ENCODE measurements around the gene NAA11. TPM values are rescaled to one million over a fixed set of nuclear protein-coding genes. Genes with fewer than 3 reads are reported as not detected.
"Not testable (repeated sequence)": the region's sequence is repeated elsewhere in the genome, so short reads cannot be mapped to it uniquely, and the experiment has no call there.

Gene NAA11
- polyA plus RNA-seq, 1 experiment = not detected

GRCh38 chr4:79288185-79288584 is 37.7 kb downstream of the NAA11 start:
- ChIA-PET CTCF (no interaction called here), POLR2A (no interaction called here)
- no peak for TF ChIP-seq CTCF (IDR thresholded peaks at IDR 0.05; ENCODE audit: insufficient read depth, low read depth, low read length)
- Histone ChIP-seq H3K27me3 (ENCODE audit: control insufficient read depth, insufficient read depth, low read length) (no peaks in the 10 kb centered on the region), H3K4me3 (ENCODE audit: low read depth, low read length) (no peak overlapping the region), H3K36me3 (ENCODE audit: control insufficient read depth, insufficient read depth, low read length) (no peaks in the 10 kb centered on the region)
- DNase-seq (ENCODE audit: low read depth) = no peak

GRCh38 chr4:79287718-79288117 is 38.1 kb downstream of the NAA11 start:
- CTCF ChIA-PET = no interaction called here
- no peak for DNase-seq (ENCODE audit: low read depth)
- H3K27me3 ChIP-seq (ENCODE audit: control insufficient read depth, insufficient read depth, low read length) = no peaks in the 10 kb centered on the region
- H3K36me3 ChIP-seq (ENCODE audit: control insufficient read depth, insufficient read depth, low read length) = no peaks in the 10 kb centered on the region
- no peak for TF ChIP-seq CTCF (IDR thresholded peaks at IDR 0.05; ENCODE audit: insufficient read depth, low read depth, low read length)
- POLR2A ChIA-PET = no interaction called here
- H3K4me3 ChIP-seq (ENCODE audit: low read depth, low read length) = no peak overlapping the region

- Histone ChIP-seq H3K27me3 (ENCODE audit: control insufficient read depth, insufficient read depth, low read length) (no peaks in the 10 kb centered on the region), H3K36me3 (ENCODE audit: control insufficient read depth, insufficient read depth, low read length) (no peaks in the 10 kb centered on the region), H3K4me3 (ENCODE audit: low read depth, low read length) (no peak overlapping the region)
- TF ChIP-seq CTCF (IDR thresholded peaks at IDR 0.05; ENCODE audit: insufficient read depth, low read depth, low read length) = no peak
- ChIA-PET POLR2A (no interaction called here), CTCF (no interaction called here)
- DNase-seq (ENCODE audit: low read depth) = no peak
Observed at GRCh38 chr4:79287076-79287475, 38.8 kb downstream of the NAA11 start.

DNA sequence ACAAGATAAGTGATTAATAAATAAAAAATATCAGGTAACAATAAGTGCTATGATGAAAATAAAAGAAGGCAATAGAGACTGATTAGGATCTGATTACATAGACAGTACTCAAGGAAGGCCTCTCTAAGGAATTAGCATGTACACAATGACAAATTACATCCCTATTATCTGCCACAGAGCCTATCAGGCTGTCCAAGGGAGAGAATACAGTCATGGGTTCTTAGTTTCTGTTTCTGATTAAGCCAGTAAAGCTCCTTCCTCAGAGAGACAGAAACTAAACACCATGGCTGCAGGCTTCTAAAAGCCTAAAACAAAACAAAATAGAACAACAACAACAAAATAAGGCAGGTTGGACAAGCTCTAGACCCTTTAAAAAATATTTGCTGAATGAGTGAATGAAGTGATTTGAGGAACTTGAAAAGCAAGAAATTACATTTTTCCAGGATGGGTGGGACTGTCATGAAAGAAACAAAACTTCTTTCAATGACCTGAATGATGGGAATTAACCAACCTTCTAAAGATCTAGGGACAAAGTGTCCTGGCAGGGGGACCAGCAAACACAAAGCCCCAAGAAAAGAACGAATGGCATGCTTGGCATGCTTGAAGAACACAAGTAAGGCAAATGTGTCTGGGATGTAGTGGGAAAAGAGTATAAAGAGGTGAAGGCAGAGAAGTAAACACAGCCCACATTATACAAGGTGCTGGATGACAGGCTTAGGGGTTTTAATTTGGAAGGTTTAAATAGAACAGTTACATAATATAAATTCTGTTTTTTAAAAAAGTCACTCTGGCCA is 44.1 kb downstream of the NAA11 start:
- Histone ChIP-seq H3K27me3 (ENCODE audit: control insufficient read depth, insufficient read depth, low read length) (no peaks in the 10 kb centered on the region), H3K36me3 (ENCODE audit: control insufficient read depth, insufficient read depth, low read length) (no peaks in the 10 kb centered on the region), H3K4me3 (ENCODE audit: low read depth, low read length) (no peak overlapping the region)
- DNase-seq (ENCODE audit: low read depth) = no peak
- ChIA-PET POLR2A (no interaction called here), CTCF (no interaction called here)
- TF ChIP-seq CTCF (IDR thresholded peaks at IDR 0.05; ENCODE audit: insufficient read depth, low read depth, low read length) = no peak

DNA sequence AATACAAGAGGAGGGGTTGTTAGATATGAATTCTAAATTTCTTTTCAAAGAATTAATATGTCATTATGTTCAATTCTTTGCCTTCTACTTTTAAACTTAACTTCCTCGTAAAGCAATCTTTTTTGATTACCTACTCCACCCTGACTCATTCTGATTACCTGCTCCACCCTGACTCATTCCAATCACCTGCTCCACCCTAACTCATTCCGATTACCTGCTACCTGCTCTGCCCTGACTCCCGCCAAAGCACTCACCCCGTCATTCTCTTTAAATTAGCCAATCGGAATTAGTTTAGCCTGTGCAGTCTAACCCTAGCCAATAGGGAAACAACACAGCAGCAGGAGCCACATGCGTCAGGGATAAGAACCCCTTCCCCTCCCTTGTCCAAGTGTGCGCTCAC is 48.4 kb downstream of the NAA11 start:
- POLR2A ChIA-PET, CTCF ChIA-PET: not testable (repeated sequence)

DNA sequence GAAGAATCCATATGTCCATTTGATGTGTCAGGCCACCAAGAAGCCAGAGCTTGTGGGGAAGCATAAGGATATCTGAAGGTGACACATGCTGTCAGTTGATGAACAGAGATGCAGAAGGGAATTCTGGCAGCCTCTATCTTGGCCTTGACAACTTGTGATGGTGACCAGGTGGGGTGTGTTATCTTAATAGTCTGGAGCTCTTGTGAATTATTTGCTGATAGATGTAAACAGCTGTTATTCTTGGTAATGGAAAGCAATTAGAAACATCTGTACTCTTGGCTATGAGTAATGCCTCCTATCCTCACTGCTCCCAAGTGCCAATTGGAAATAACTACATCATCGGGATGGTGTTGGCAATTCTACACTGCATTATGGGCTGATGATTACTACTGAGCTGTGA is 51.9 kb downstream of the NAA11 start:
- POLR2A ChIA-PET = no interaction called here
- DNase-seq (ENCODE audit: low read depth) = no peak
- no peaks in the 10 kb centered on the region for H3K27me3 ChIP-seq (ENCODE audit: control insufficient read depth, insufficient read depth, low read length)
- no peak overlapping the region for H3K4me3 ChIP-seq (ENCODE audit: low read depth, low read length)
- no peaks in the 10 kb centered on the region for H3K36me3 ChIP-seq (ENCODE audit: control insufficient read depth, insufficient read depth, low read length)
- TF ChIP-seq CTCF (IDR thresholded peaks at IDR 0.05; ENCODE audit: insufficient read depth, low read depth, low read length) = no peak
- CTCF ChIA-PET = no interaction called here

More for the DNA sequence above, 48.4 kb downstream of the NAA11 start:
- H3K27me3 ChIP-seq (ENCODE audit: control insufficient read depth, insufficient read depth, low read length); H3K36me3 ChIP-seq (ENCODE audit: control insufficient read depth, insufficient read depth, low read length); DNase-seq (ENCODE audit: low read depth); H3K4me3 ChIP-seq (ENCODE audit: low read depth, low read length): not testable (repeated sequence)
